Germinal center (tissue), 1 donor: Measurements from ENCODE around the gene MCM8.

Source experiments
- DNase-seq: peaks from one replicate; pipeline ENCODE4 v3.0.0; 2012; ENCODE audit warnings: mixed read lengths, low spot score

Gene MCM8

DNA sequence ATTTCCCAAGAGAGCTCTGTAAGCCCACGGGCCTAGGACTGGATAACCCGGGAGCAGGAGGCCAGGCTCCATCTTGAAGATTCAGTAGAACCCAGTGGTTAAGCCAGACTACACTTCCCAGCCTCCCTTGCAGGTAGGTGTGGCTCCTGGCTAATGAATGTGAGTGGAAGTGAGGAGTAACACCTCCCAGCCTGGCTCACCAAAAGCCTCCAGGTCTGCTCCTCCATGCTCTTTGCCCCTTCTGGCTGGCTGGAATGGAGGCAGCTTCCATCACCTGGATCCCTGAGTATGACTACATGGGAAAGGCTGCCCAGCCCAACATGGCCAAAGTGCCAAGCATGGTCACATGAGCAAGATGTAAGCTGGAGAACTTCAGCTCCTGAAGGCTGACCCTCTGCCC is 93.7 kb downstream of the MCM8 start:
- no peak for DNase-seq

DNA sequence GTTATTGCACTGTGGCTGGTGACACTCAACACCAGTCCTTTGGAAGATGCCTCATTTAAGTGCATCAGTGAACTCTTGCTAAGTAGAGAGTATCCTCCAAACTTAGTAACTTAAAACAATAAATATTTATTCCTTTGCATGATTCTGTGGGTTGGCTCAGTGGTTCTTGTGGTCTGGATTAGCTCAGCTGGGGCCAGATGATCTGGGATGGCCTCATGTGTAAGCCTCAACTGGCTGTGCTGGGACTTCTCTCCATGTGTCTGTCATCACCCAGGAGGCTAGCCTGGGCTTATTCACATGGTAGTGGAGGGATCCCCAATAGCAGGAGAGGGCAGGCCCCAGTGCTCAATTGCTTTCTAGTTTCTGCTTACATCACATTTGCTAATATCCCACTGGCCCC is 95.1 kb downstream of the MCM8 start:
- DNase-seq, result no peak

DNA sequence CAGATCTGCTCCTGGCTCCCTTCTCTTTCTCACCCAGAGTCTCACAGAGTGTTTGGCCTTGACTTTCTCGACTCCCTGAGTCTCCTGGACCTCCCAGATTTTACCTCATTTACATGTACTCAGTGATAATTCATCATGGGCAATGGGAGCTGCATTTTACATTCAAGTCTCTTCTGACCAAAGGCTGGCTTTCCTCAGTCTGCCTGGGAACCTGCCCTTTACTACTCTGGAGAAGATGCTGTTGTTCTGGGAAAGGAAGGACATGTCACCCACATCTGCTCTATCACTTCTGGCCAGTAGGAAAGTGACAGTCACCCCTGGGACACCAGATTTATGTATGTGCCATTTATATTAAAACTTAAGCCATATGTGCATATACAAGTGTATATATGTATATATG is 96.0 kb downstream of the MCM8 start:
- DNase-seq, result no peak

DNA sequence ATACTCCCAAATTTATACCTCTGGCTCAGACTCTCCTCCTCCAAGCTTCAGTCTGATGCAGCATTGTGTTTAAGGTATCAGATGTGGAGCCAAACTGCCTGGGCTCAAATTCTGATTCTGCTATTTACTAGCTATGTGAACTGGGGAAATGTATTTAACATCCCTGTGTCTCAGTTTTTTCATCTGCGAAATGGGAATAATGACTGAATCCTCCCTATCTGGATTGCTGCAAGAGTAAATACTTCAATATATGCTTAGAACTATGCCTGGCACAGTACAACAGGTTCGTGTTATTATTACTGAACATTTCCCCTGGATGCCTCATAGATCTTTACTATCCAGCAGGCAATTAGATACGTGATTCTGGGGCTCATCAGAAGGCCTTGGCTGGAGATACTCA is 97.9 kb downstream of the MCM8 start:
- no peak for DNase-seq
